GM23338 (cell line): ENCODE results near the gene OLFM1. TPM values are rescaled to one million over a fixed set of nuclear protein-coding genes. Genes with fewer than 3 reads are reported as not detected.

Source experiments
- EZH2 ChIP-seq: fragments of 200-600 bp; sonication (generic); IDR thresholded peaks from one replicate; pipeline ENCODE4 v1.8.0; 2017; ENCODE audit warnings: antibody characterized with exemption, mild to moderate bottlenecking, low read depth; ENCODE audit not compliant: unreplicated experiment
- ZNF114 ChIP-seq: fragments of 250-450 bp; sonication (Bioruptor Pico); IDR thresholded peaks from 2 replicates; pipeline ENCODE4 v1.5.0; 2020; ENCODE audit warnings: mild to moderate bottlenecking, moderate library complexity
- polyA plus RNA-seq: library from polyadenylated mRNA; unstranded; fragments of >200 nt; fragmentation: Nextera tagmentation; extraction: Ambion mirVana; gene quantifications from 2 replicates; pipeline ENCODE4 v1.2.1, GENCODE V29; 2016
- total RNA-seq: library from RNA; depleted of rRNA; stranded (reverse); fragments of >200 nt; shearing (Covaris generic); gene quantifications from 2 replicates; pipeline ENCODE4 v1.2.3, GENCODE V29; 2014
- TF ChIP-seq, protein P1 (sequence below): fragments of 250-450 bp; sonication (Bioruptor Pico); IDR thresholded peaks from 2 replicates; pipeline ENCODE4 v1.5.0; 2020; ENCODE audit warnings: mild to moderate bottlenecking, moderate library complexity
- TF ChIP-seq, protein P2 (sequence below): IDR thresholded peaks from one replicate; pipeline ENCODE4 v1.6.1; 2018; ENCODE audit warnings: antibody characterized with exemption; ENCODE audit not compliant: unreplicated experiment

Gene OLFM1
- total and polyA plus RNA-seq, 2 experiments from 2014 or later, result 20.6 to 40.1 TPM

GRCh38 chr9:135126451-135127187 lies 39.2 kb downstream of the OLFM1 start (continued):
- TF ChIP-seq, protein P1, sequence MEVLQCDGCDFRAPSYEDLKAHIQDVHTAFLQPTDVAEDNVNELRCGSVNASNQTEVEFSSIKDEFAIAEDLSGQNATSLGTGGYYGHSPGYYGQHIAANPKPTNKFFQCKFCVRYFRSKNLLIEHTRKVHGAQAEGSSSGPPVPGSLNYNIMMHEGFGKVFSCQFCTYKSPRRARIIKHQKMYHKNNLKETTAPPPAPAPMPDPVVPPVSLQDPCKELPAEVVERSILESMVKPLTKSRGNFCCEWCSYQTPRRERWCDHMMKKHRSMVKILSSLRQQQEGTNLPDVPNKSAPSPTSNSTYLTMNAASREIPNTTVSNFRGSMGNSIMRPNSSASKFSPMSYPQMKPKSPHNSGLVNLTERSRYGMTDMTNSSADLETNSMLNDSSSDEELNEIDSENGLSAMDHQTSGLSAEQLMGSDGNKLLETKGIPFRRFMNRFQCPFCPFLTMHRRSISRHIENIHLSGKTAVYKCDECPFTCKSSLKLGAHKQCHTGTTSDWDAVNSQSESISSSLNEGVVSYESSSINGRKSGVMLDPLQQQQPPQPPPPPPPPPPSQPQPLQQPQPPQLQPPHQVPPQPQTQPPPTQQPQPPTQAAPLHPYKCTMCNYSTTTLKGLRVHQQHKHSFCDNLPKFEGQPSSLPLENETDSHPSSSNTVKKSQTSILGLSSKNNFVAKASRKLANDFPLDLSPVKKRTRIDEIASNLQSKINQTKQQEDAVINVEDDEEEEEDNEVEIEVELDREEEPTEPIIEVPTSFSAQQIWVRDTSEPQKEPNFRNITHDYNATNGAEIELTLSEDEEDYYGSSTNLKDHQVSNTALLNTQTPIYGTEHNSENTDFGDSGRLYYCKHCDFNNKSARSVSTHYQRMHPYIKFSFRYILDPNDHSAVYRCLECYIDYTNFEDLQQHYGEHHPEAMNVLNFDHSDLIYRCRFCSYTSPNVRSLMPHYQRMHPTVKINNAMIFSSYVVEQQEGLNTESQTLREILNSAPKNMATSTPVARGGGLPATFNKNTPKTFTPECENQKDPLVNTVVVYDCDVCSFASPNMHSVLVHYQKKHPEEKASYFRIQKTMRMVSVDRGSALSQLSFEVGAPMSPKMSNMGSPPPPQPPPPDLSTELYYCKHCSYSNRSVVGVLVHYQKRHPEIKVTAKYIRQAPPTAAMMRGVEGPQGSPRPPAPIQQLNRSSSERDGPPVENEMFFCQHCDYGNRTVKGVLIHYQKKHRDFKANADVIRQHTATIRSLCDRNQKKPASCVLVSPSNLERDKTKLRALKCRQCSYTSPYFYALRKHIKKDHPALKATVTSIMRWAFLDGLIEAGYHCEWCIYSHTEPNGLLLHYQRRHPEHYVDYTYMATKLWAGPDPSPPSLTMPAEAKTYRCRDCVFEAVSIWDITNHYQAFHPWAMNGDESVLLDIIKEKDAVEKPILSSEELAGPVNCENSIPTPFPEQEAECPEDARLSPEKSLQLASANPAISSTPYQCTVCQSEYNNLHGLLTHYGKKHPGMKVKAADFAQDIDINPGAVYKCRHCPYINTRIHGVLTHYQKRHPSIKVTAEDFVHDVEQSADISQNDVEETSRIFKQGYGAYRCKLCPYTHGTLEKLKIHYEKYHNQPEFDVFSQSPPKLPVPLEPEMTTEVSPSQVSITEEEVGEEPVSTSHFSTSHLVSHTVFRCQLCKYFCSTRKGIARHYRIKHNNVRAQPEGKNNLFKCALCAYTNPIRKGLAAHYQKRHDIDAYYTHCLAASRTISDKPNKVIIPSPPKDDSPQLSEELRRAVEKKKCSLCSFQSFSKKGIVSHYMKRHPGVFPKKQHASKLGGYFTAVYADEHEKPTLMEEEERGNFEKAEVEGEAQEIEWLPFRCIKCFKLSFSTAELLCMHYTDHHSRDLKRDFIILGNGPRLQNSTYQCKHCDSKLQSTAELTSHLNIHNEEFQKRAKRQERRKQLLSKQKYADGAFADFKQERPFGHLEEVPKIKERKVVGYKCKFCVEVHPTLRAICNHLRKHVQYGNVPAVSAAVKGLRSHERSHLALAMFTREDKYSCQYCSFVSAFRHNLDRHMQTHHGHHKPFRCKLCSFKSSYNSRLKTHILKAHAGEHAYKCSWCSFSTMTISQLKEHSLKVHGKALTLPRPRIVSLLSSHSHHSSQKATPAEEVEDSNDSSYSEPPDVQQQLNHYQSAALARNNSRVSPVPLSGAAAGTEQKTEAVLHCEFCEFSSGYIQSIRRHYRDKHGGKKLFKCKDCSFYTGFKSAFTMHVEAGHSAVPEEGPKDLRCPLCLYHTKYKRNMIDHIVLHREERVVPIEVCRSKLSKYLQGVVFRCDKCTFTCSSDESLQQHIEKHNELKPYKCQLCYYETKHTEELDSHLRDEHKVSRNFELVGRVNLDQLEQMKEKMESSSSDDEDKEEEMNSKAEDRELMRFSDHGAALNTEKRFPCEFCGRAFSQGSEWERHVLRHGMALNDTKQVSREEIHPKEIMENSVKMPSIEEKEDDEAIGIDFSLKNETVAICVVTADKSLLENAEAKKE (CRISPR knock-in tag), result no peak
- TF ChIP-seq ZNF114 (no peak), EZH2 (no peak)
- TF ChIP-seq, protein P2, sequence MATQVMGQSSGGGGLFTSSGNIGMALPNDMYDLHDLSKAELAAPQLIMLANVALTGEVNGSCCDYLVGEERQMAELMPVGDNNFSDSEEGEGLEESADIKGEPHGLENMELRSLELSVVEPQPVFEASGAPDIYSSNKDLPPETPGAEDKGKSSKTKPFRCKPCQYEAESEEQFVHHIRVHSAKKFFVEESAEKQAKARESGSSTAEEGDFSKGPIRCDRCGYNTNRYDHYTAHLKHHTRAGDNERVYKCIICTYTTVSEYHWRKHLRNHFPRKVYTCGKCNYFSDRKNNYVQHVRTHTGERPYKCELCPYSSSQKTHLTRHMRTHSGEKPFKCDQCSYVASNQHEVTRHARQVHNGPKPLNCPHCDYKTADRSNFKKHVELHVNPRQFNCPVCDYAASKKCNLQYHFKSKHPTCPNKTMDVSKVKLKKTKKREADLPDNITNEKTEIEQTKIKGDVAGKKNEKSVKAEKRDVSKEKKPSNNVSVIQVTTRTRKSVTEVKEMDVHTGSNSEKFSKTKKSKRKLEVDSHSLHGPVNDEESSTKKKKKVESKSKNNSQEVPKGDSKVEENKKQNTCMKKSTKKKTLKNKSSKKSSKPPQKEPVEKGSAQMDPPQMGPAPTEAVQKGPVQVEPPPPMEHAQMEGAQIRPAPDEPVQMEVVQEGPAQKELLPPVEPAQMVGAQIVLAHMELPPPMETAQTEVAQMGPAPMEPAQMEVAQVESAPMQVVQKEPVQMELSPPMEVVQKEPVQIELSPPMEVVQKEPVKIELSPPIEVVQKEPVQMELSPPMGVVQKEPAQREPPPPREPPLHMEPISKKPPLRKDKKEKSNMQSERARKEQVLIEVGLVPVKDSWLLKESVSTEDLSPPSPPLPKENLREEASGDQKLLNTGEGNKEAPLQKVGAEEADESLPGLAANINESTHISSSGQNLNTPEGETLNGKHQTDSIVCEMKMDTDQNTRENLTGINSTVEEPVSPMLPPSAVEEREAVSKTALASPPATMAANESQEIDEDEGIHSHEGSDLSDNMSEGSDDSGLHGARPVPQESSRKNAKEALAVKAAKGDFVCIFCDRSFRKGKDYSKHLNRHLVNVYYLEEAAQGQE, result no peak
